OCI-LY1 (cell line): ENCODE results near the gene FRMD1.

Source experiments
- EZH2 ChIP-seq: fragments of 200-600 bp; sonication (generic), shearing (Covaris generic); IDR thresholded peaks from 2 replicates; pipeline ENCODE4 v1.8.0; 2017; ENCODE audit warnings: borderline replicate concordance, mixed run types, mild to moderate bottlenecking, antibody characterized with exemption, low read length, moderate library complexity, mixed read lengths
- TF ChIP-seq, protein P1 (sequence below): fragments of 200-600 bp; sonication (generic), shearing (Covaris generic); IDR thresholded peaks from 2 replicates; pipeline ENCODE4 v1.5.1; 2017; ENCODE audit warnings: mild to moderate bottlenecking, antibody characterized with exemption, low read length, moderate library complexity, mixed read lengths

- TF ChIP-seq, protein P1, sequence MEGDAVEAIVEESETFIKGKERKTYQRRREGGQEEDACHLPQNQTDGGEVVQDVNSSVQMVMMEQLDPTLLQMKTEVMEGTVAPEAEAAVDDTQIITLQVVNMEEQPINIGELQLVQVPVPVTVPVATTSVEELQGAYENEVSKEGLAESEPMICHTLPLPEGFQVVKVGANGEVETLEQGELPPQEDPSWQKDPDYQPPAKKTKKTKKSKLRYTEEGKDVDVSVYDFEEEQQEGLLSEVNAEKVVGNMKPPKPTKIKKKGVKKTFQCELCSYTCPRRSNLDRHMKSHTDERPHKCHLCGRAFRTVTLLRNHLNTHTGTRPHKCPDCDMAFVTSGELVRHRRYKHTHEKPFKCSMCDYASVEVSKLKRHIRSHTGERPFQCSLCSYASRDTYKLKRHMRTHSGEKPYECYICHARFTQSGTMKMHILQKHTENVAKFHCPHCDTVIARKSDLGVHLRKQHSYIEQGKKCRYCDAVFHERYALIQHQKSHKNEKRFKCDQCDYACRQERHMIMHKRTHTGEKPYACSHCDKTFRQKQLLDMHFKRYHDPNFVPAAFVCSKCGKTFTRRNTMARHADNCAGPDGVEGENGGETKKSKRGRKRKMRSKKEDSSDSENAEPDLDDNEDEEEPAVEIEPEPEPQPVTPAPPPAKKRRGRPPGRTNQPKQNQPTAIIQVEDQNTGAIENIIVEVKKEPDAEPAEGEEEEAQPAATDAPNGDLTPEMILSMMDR: no peak
- TF ChIP-seq EZH2: no peak
Measured at GRCh38 chr6:168004023-168004422, 75.0 kb downstream of the FRMD1 start.
